ENCODE results near the gene KLHDC9.

DNA sequence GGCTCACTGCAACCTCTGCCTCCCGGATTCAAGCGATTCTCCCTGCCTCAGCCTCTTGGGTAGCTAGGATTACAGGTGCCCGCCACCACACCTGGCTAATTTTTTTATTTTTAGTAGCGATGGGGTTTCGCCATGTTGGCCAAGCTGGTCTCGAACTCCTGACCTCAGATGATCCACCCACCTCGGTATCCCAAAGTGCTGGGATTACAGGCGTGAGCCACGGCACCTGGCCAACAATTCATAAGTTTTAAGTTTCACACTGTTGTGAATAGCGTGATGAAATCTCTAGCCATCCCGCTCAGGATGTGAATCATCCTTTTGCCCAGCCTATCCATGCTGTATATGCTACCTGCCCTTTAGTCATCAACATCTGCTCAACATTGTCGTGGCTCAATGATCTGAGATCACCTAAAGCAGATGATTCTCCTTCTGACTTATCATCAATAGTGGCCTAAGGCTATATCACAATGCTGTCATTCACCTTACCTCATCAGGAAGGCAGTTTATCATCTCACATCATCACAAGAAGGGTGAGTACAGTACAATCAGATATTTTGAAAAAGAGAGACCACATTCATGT is 17.1 kb downstream of the KLHDC9 start:
- TF ChIP-seq POLR2AphosphoS5 (IDR thresholded peaks at IDR 0.05) (no peak), POLR2A (IDR thresholded peaks at IDR 0.05) (no peak)
